ENCODE data around the gene CYP3A7. TPM values are rescaled to one million over a fixed set of nuclear protein-coding genes. Genes with fewer than 3 reads are reported as not detected.

CYP3A7 gene
- total and polyA plus RNA-seq, 9 of the 15 experiments (the other 6 are each of a cell fraction or from before 2014, with no cell fraction given): 0.20 TPM; not detected in 8

GRCh38 chr7:99693100-99693426, 41.9 kb downstream of the CYP3A7 start:
- CTCF ChIA-PET (ENCODE audit: low intra/inter-chr PET ratio): no interaction called here
- FAIRE-seq: no peak

More at GRCh38 chr7:99693100-99693426, 41.9 kb downstream of the CYP3A7 start:
- TF ChIP-seq BCOR (IDR thresholded peaks at IDR 0.05) (no peak), ZNF232 (CRISPR knock-in tag; IDR thresholded peaks at IDR 0.05) (0 out of 2 replicates have a peak, but pooled peaks have one; percentile 41), MECOM (CRISPR knock-in tag; IDR thresholded peaks at IDR 0.05) (0 out of 2 replicates have a peak, but pooled peaks have one; percentile 4), TOE1 (IDR thresholded peaks at IDR 0.05; ENCODE audit: borderline replicate concordance) (0 out of 2 replicates have a peak, but pooled peaks have one; percentile 7), TOE1 (CRISPR knock-in tag; IDR thresholded peaks at IDR 0.05; ENCODE audit: borderline replicate concordance, low read depth) (no peak), PHB (CRISPR knock-in tag; IDR thresholded peaks at IDR 0.05) (no peak), ZNF431 (CRISPR knock-in tag; IDR thresholded peaks at IDR 0.05) (0 out of 2 replicates have a peak, but pooled peaks have one; percentile 6)
- TF ChIP-seq, protein P1, sequence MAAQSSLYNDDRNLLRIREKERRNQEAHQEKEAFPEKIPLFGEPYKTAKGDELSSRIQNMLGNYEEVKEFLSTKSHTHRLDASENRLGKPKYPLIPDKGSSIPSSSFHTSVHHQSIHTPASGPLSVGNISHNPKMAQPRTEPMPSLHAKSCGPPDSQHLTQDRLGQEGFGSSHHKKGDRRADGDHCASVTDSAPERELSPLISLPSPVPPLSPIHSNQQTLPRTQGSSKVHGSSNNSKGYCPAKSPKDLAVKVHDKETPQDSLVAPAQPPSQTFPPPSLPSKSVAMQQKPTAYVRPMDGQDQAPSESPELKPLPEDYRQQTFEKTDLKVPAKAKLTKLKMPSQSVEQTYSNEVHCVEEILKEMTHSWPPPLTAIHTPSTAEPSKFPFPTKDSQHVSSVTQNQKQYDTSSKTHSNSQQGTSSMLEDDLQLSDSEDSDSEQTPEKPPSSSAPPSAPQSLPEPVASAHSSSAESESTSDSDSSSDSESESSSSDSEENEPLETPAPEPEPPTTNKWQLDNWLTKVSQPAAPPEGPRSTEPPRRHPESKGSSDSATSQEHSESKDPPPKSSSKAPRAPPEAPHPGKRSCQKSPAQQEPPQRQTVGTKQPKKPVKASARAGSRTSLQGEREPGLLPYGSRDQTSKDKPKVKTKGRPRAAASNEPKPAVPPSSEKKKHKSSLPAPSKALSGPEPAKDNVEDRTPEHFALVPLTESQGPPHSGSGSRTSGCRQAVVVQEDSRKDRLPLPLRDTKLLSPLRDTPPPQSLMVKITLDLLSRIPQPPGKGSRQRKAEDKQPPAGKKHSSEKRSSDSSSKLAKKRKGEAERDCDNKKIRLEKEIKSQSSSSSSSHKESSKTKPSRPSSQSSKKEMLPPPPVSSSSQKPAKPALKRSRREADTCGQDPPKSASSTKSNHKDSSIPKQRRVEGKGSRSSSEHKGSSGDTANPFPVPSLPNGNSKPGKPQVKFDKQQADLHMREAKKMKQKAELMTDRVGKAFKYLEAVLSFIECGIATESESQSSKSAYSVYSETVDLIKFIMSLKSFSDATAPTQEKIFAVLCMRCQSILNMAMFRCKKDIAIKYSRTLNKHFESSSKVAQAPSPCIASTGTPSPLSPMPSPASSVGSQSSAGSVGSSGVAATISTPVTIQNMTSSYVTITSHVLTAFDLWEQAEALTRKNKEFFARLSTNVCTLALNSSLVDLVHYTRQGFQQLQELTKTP (IDR thresholded peaks at IDR 0.05; ENCODE audit: low read depth in 1 of 2, partially characterized antibody in 2 of 2): peak in 1 of 2 experiments; percentile 6
- Histone ChIP-seq H3K4me1 (replicated peaks in 1 of 2; ENCODE audit: control insufficient read depth in 2 of 2, insufficient read depth in 2 of 2, low read length in 2 of 2) (peaks cover 14 to 33% of the 10 kb centered on the region in 2 experiments), H3K27me3 (ENCODE audit: control insufficient read depth in 2 of 2, insufficient read depth in 2 of 2, low read length in 2 of 2) (no peaks in the 10 kb centered on the region), H3K9me1 (ENCODE audit: control insufficient read depth, insufficient read depth, low read length) (no peaks in the 10 kb centered on the region), H3K79me2 (ENCODE audit: control insufficient read depth, insufficient read depth, low read length) (no peaks in the 10 kb centered on the region), H3K9me3 (replicated peaks; ENCODE audit: control insufficient read depth, insufficient read depth, low read depth, low read length) (no peaks in the 10 kb centered on the region), H2AFZ (ENCODE audit: low read depth, low read length) (peak overlapping the region; percentile 82), H3K4me2 (ENCODE audit: insufficient read depth, low read length) (peak overlapping the region; percentile 69), H3K27ac (ENCODE audit: extremely low read depth, low read depth, low read length) (peak overlapping the region; percentile 66), H3K36me3 (ENCODE audit: control insufficient read depth, insufficient read depth, low read length) (no peaks in the 10 kb centered on the region), H3K4me3 (no peak overlapping the region), H3K9ac (ENCODE audit: insufficient read depth in 1 of 2, low read depth in 2 of 2, low read length in 2 of 2) (peak overlapping the region; percentile 41 to 74; a peak in 3 of 4 replicates), H4K20me1 (replicated peaks; ENCODE audit: control insufficient read depth, insufficient read depth, low read length) (no peaks in the 10 kb centered on the region)
- in situ Hi-C loops (cut with MboI) (no loop called here), intact Hi-C loops (cut with micrococcal nuclease) (loop anchor here (1.0 to 2.0 kb wide), 2 partner anchors 14 to 28 kb away; partner anchors contain the start of gene CYP3A5)
- no TSS peak for BruUV-seq (replicated peaks)
- 16% methylated on average over 5 of the region's 5 CpGs for WGBS (ENCODE audit: insufficient coverage, low coverage, missing lambda C conversion rate)
- POLR2A ChIA-PET: interaction anchor here (0.6 to 4.6 kb wide), 8 partner anchors 9 to 214 kb away, joined by 3 to 26 read pairs (median 4); partner anchors contain the start of gene CYP3A5
- ATAC-seq (no peak), DNase-seq (ENCODE audit: extremely low read depth in 1 of 4, low spot score in 3 of 4) (peak in 1 of 4 experiments; percentile 30)
